Kidney epithelial cell (primary cell): ENCODE results near the gene MMEL1. TPM values are rescaled to one million over a fixed set of nuclear protein-coding genes. Genes with fewer than 3 reads are reported as not detected.

Experiments
- DNase-seq: peaks from one replicate; pipeline ENCODE4 v3.0.0-alpha.2; 2010; ENCODE audit warnings: low read depth
- H3K27me3 ChIP-seq: 2 replicates; pipeline ENCODE4 v1.6.0; 2011; ENCODE audit warnings: low read length; ENCODE audit not compliant: control insufficient read depth, insufficient read depth
- H3K36me3 ChIP-seq: 2 replicates; pipeline ENCODE4 v1.5.1; 2011; ENCODE audit warnings: low read length; ENCODE audit not compliant: control insufficient read depth, insufficient read depth
- H3K4me3 ChIP-seq: 2 replicates; pipeline ENCODE4 v1.5.1; 2011; ENCODE audit warnings: low read depth, mild to moderate bottlenecking, control low read depth, low read length
- total RNA-seq: library from RNA; depleted of rRNA; stranded (reverse); fragments of >200 nt; gene quantifications from 2 replicates; pipeline ENCODE4 v1.2.3, GENCODE V29; 2015
- TF ChIP-seq, protein P1 (sequence below): IDR thresholded peaks from 2 replicates; pipeline ENCODE4 v1.5.1; 2011; ENCODE audit warnings: mild to moderate bottlenecking, moderate library complexity, low read length, control low read depth, inconsistent platforms; ENCODE audit not compliant: insufficient read depth, poor library complexity, severe bottlenecking

The MMEL1 gene
- total RNA-seq, 1 donor from 2014 or later: not detected

DNA sequence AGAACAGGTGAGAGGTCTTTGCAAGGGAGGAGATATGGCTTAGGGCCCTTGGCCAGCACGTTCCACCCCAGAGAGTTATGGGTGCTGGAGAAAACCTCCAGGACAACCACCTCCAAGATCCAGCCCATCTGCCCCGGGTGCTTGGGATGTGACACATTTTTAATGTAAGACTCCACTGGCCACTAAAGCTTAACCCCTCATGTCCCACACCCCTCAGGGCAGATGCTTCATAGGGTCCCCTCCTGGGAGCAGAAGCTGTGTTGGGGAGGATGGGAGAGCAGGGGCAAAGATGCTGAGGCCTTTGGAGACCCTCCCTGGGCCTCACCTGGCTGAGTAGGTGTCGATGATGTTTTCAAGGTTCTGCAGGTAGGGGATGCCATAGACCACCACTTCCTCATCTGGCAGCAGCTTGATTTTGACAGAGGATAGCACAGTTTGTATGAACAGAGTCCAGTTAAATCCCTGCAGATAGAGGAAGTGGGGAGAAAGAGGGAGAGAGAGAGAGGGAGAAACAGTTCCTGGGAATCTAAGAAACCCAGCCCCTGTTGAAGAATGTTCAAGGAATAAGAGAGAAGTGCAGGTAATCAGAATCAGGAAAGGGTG is 34.4 kb downstream of the MMEL1 start:
- Histone ChIP-seq H3K27me3 (peaks cover 14% of the 10 kb centered on the region), H3K36me3 (no peaks in the 10 kb centered on the region), H3K4me3 (no peak overlapping the region)
- TF ChIP-seq, protein P1, sequence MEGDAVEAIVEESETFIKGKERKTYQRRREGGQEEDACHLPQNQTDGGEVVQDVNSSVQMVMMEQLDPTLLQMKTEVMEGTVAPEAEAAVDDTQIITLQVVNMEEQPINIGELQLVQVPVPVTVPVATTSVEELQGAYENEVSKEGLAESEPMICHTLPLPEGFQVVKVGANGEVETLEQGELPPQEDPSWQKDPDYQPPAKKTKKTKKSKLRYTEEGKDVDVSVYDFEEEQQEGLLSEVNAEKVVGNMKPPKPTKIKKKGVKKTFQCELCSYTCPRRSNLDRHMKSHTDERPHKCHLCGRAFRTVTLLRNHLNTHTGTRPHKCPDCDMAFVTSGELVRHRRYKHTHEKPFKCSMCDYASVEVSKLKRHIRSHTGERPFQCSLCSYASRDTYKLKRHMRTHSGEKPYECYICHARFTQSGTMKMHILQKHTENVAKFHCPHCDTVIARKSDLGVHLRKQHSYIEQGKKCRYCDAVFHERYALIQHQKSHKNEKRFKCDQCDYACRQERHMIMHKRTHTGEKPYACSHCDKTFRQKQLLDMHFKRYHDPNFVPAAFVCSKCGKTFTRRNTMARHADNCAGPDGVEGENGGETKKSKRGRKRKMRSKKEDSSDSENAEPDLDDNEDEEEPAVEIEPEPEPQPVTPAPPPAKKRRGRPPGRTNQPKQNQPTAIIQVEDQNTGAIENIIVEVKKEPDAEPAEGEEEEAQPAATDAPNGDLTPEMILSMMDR: no peak
- DNase-seq: no peak

DNA sequence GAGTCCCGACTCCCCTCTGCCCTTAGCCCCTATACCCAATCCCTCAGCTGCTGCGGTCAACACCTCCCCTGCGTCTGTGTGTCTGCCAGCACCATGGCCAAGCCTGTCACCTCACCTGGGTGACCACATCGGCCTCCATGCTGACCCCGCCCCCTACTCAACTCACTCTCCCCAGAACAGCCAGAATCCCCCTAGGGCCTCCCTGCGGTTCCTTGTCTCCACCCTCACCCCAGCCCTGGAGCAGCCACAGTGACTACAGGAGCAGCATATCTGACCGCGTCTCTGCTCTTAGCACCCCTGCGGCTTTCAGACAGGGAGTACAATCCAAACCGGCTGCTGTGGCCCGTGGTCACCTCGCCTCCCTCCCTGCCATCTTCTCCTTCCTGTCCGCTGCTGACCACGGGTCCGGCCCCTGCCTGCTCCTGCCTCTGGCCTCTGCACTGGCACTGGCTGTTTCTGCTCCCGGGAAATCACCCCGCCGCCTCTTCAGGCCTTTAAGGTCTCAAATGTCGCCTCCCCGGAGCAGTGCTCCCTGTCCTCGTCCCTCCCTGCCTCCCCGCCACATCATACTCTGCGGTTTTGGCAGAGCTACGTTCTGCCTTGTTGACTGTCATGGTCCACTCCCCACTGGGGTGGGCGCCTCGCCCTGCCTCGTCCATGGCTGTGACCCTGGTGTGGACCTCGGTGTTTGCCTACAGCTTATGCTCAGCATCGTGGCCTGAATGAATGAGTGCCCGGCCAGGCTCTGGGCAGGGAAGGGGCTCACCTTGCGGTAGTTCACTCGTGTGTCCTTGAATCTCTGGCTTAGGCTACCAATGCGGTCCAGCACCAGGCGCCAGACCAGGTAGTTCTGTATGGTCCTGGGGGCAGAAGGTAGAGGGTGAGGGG is 35.1 kb downstream of the MMEL1 start:
- DNase-seq: no peak
- TF ChIP-seq, protein P1: no peak
- peaks cover 14% of the 10 kb centered on the region for H3K27me3 ChIP-seq
- no peak overlapping the region for H3K4me3 ChIP-seq
- H3K36me3 ChIP-seq: no peaks in the 10 kb centered on the region

DNA sequence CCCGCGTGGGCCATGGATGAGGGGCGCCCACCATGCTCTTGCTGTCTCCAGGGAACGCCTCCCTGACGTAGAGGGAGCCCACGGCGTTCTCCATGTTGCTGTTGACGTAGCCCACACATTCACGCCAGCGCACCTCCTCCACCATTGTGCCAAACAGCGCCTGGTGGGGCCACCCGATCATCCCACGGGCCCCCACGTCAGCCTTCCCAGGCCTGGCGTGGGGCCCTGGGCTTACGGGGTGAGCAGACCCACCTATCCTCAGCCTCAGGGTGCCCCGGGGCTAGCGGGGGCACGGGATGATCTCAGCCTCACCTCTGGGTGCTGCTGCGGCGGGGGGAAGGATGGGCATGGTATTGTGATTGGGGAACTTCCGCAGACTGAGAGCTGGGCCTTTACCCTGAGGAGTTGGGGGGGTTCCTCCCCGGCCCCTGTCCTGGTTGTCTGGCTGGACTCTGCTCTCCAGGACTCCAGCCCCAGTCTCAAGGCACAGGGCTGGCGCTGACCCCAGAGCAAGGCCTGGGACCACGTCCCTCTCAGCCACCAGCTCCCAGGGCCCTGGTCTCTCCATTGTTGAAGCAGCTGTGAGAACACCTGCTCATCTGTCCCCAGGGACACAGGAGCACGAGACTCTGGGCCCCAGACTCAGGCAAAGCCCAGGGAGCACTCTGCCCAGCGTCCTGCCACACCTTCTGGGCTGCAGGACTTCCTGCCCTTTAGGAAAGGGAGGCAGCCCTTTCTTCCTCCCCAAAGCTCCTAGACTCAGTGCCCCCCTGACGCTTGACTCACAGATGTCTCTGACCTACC is 36.1 kb downstream of the MMEL1 start:
- H3K4me3 ChIP-seq: no peak overlapping the region
- TF ChIP-seq, protein P1: no peak
- DNase-seq: no peak
- H3K27me3 ChIP-seq: peaks cover 12% of the 10 kb centered on the region
- no peaks in the 10 kb centered on the region for H3K36me3 ChIP-seq

DNA sequence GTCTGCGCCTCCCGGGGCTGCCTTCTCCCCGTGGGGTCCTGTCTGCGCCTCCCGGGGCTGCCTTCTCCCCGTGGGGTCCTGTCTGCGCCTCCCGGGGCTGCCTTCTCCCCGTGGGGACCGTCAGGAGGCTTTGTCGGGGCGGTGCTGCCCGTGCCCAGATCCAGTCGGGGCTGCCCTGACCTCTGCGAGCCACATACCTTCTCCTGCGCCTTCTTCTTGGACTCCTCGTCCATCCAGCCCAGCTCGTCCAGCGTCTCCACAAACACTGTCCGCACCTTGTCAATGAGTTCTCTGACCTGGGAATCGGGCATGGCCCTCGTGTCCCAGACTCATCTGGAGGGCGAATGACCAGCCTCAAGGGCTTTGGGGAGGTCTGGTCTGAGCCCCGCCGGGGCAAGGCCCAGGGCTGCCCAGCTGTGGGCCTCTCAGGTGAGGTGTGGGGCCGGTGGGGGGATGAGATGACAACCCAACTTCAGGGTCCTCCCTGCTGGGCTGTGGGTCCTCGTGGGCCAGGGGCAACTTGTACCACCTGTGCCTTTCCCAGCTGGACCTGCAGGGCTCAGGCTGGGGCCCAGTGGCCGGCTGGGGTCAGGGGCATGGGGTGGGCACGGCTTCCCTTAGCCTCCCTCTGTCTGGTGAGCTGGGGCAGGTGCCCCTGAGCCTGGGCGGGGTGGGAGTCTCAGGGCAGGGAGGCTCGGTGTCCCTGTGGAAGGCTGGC is 36.8 kb downstream of the MMEL1 start:
- no peak for DNase-seq
- no peaks in the 10 kb centered on the region for H3K36me3 ChIP-seq
- peaks cover 12% of the 10 kb centered on the region for H3K27me3 ChIP-seq
- TF ChIP-seq, protein P1: no peak
- H3K4me3 ChIP-seq: no peak overlapping the region

DNA sequence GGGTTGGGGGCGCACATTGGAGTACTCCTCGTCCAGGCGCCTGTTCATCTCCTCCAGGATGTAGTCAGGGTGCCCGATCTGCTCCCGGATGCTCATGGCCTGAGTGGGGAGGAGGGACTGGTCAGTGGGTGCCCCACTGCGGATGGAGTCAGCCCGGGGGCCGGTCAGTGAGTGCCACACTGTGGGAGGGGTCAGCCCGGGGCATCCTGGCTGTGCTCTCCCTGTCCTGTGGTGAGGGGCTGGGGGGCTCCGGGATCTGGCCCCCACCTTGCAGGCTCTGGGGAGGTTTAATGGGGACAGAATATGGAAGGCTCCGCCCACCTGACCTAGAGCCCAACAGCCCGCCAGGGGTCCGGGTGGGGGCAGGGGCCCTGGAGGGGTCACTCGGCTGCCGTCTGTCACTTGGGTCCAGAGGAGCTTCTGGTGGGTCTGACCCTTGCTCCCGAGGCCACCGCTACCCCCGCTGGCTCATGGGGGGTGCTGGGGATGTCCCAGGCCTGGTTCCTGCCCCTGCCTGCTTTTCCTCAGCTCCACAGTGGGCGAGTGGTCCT is 37.5 kb downstream of the MMEL1 start:
- no peak overlapping the region for H3K4me3 ChIP-seq
- DNase-seq: no peak
- H3K36me3 ChIP-seq: no peaks in the 10 kb centered on the region
- TF ChIP-seq, protein P1: no peak
- peaks cover 12% of the 10 kb centered on the region for H3K27me3 ChIP-seq
